Endothelial cell (in vitro differentiated cells): ENCODE data around the gene PELO. TPM values are rescaled to one million over a fixed set of nuclear protein-coding genes. Genes with fewer than 3 reads are reported as not detected.

Experiments used
- DNase-seq: peaks from one replicate; pipeline ENCODE4 v3.0.0; 2021; ENCODE audit warnings: low spot score
- H3K27ac Mint-ChIP-seq: one replicate; pipeline ENCODE4 v1.8.0; 2021; ENCODE audit warnings: mixed read lengths, inconsistent platforms; ENCODE audit not compliant: unreplicated experiment
- H3K27me3 Mint-ChIP-seq: one replicate; pipeline ENCODE4 v1.8.0; 2021; ENCODE audit warnings: mild to moderate bottlenecking, moderate library complexity, mixed read lengths, inconsistent platforms; ENCODE audit not compliant: unreplicated experiment
- H3K36me3 Mint-ChIP-seq: one replicate; pipeline ENCODE4 v1.8.0; 2021; ENCODE audit warnings: mild to moderate bottlenecking, low read depth, mixed read lengths, inconsistent platforms; ENCODE audit not compliant: unreplicated experiment
- H3K4me1 Mint-ChIP-seq: one replicate; pipeline ENCODE4 v1.8.0; 2021; ENCODE audit warnings: mild to moderate bottlenecking, mixed read lengths, inconsistent platforms; ENCODE audit not compliant: unreplicated experiment
- H3K4me3 Mint-ChIP-seq: one replicate; pipeline ENCODE4 v1.8.0; 2021; ENCODE audit warnings: mild to moderate bottlenecking, mixed read lengths, inconsistent platforms; ENCODE audit not compliant: unreplicated experiment
- H3K9me3 Mint-ChIP-seq: one replicate; pipeline ENCODE4 v1.8.0; 2021; ENCODE audit warnings: mixed read lengths, inconsistent platforms; ENCODE audit not compliant: unreplicated experiment
- total RNA-seq: library from RNA; stranded (reverse); fragmentation: NEBNext Ultra II Directional; extraction: Animal tissue kit (Norgen Biotek cat#: 25700); gene quantifications from one replicate; pipeline ENCODE4 v1.2.1, GENCODE V29; 2021; ENCODE audit not compliant: unreplicated experiment
- TF ChIP-seq, protein P1 (sequence below): fragments of 200-600 bp; sonication (generic); IDR thresholded peaks from one replicate; pipeline ENCODE4 v1.5.0; 2021; ENCODE audit warnings: antibody characterized with exemption; ENCODE audit not compliant: unreplicated experiment

Gene PELO
- total RNA-seq, 1 donor from 2014 or later, result 31.0 TPM

DNA sequence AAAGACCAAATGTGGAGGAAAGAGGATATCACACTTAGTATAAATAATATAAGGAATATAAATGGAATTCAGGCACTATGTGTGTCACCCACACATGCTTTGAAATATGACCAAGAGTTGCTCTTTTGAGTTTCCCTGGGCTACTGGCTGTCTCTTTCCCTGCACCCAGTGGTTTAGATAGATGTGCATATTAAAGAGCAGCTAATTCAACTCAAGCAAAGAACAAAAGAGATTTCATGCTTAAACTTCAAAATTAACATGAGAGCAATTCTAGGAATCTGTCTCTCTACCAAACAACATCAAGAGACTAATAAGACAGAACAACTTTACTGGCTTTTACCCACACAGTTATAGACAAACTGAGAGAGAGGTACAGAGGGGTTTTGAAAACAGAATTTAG is 38.0 kb upstream of the PELO start:
- TF ChIP-seq, protein P1, sequence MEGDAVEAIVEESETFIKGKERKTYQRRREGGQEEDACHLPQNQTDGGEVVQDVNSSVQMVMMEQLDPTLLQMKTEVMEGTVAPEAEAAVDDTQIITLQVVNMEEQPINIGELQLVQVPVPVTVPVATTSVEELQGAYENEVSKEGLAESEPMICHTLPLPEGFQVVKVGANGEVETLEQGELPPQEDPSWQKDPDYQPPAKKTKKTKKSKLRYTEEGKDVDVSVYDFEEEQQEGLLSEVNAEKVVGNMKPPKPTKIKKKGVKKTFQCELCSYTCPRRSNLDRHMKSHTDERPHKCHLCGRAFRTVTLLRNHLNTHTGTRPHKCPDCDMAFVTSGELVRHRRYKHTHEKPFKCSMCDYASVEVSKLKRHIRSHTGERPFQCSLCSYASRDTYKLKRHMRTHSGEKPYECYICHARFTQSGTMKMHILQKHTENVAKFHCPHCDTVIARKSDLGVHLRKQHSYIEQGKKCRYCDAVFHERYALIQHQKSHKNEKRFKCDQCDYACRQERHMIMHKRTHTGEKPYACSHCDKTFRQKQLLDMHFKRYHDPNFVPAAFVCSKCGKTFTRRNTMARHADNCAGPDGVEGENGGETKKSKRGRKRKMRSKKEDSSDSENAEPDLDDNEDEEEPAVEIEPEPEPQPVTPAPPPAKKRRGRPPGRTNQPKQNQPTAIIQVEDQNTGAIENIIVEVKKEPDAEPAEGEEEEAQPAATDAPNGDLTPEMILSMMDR, result no peak
- Mint-ChIP-seq H3K9me3 (no peaks in the 10 kb centered on the region), H3K27me3 (no peaks in the 10 kb centered on the region), H3K36me3 (no peaks in the 10 kb centered on the region), H3K4me1 (no peaks in the 10 kb centered on the region), H3K4me3 (no peak overlapping the region), H3K27ac (no peak overlapping the region)
- no peak for DNase-seq

DNA sequence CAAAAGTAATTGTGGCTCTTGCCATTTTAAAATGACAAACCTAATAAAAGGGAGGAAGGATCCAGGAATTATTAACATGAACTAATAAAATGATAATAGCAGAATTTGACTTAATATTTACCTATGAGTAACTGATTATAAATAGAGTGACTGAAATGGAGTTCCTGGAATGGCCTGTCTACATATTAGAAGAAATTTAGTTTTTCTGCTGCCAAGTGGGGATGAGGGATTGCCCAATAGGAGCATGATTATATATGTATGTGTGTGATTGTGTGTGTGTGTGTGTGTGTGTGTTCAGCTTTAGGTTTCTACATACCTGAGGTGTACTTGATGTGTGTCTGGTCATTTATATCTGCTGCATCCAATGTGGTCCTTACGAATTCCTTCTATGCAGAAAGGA is 36.6 kb upstream of the PELO start:
- no peak for DNase-seq
- Mint-ChIP-seq H3K36me3 (no peaks in the 10 kb centered on the region), H3K27ac (no peak overlapping the region), H3K4me1 (no peaks in the 10 kb centered on the region), H3K27me3 (no peaks in the 10 kb centered on the region), H3K9me3 (no peaks in the 10 kb centered on the region), H3K4me3 (no peak overlapping the region)
- TF ChIP-seq, protein P1, result no peak

DNA sequence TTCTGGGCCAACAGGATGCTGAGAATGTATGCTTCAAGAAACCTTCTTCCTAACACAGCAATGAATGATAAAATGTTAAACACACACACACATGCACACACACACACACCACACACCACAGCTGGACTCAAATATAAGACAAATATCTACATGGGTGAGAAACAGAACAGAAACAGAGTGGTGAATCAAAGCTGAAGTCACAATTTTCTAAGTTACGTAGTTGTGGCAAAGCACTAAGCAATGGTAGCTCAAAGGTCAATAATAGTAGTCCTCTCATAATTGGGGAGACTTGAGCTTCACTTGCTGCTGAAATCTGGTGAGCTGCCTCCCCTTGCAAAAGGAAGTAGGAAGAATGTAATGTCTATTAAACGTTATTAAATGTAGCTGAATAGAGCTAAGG is 33.7 kb upstream of the PELO start:
- H3K36me3 Mint-ChIP-seq, result no peaks in the 10 kb centered on the region
- no peak for DNase-seq
- H3K4me3 Mint-ChIP-seq, result no peak overlapping the region
- no peaks in the 10 kb centered on the region for H3K27me3 Mint-ChIP-seq
- TF ChIP-seq, protein P1, result no peak
- no peaks in the 10 kb centered on the region for H3K9me3 Mint-ChIP-seq
- H3K27ac Mint-ChIP-seq, result no peak overlapping the region
- no peaks in the 10 kb centered on the region for H3K4me1 Mint-ChIP-seq

DNA sequence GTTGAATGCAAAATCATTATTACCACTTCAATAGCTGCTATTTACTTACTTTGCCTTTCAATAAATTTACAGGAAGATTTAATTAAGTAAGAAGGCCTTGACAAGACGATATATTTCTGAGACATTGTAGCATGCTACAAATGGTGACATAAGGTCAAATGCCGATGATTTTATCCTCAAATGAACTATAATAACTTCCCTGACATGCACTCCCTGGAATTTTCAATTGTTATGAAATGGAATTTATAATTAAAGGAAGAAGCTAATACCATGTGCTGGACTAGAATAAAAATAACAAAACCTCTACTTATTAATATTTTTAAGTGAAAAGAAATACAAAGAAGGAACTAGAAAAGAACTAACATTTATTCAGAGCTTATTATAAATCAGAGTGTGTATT is 30.2 kb upstream of the PELO start:
- H3K4me1 Mint-ChIP-seq, result no peaks in the 10 kb centered on the region
- DNase-seq, result no peak
- H3K27ac Mint-ChIP-seq, result no peak overlapping the region
- no peaks in the 10 kb centered on the region for H3K9me3 Mint-ChIP-seq
- H3K36me3 Mint-ChIP-seq, result no peaks in the 10 kb centered on the region
- no peak overlapping the region for H3K4me3 Mint-ChIP-seq
- TF ChIP-seq, protein P1, result no peak
- H3K27me3 Mint-ChIP-seq, result no peaks in the 10 kb centered on the region

DNA sequence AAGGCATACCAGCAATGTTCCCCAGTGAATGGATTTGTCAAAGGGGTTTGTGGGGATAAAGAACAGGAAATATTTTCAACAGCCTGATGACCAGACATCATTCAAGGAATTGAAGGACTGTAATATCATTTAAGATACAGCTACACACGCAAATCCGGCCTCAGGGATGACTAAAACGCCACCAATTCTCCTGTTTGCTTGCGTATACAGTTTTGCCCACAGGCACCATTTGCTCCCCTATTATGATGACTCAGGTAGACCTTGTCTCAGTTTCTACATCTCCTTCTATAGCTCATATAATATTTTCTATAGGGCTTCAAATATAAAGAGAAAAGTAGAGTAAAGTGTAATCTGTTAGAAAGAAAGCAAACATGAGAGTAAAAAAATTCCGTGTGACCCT is 29.7 kb upstream of the PELO start:
- Mint-ChIP-seq H3K36me3 (no peaks in the 10 kb centered on the region), H3K9me3 (no peaks in the 10 kb centered on the region), H3K4me1 (no peaks in the 10 kb centered on the region), H3K27ac (no peak overlapping the region), H3K4me3 (no peak overlapping the region), H3K27me3 (no peaks in the 10 kb centered on the region)
- no peak for DNase-seq
- TF ChIP-seq, protein P1, result no peak
